ENCODE results near the gene MINDY4B. TPM values are rescaled to one million over a fixed set of nuclear protein-coding genes. Genes with fewer than 3 reads are reported as not detected.
A peak's percentile ranks its signal among the peaks of the same experiment; 100 is the strongest.

Gene MINDY4B
- total and polyA plus RNA-seq, 5 donors, result not detected

- no peaks in the 10 kb centered on the region for H3K9me3 ChIP-seq (ENCODE audit: control insufficient read depth, low read length)
- ATAC-seq (peak in 1 of 2 donors; percentile 37), DNase-seq (peak in 1 of 3 donors; percentile 38)
- 67% methylated on average over 10 of the region's 10 CpGs for WGBS
- no peaks in the 10 kb centered on the region for H3K4me1 ChIP-seq (ENCODE audit: control insufficient read depth, insufficient read depth, low read length)
- no peak overlapping the region for H3K27ac ChIP-seq (ENCODE audit: low read length)
- H3K27me3 ChIP-seq (ENCODE audit: control insufficient read depth, insufficient read depth), result no peaks in the 10 kb centered on the region
- intact Hi-C loops (cut with DNase I), result no loop called here
- H3K4me3 ChIP-seq (ENCODE audit: low read length), result no peak overlapping the region
Measured at GRCh38 chr3:150922611-150923010, 17.4 kb upstream of the MINDY4B start.

- H3K9me3 ChIP-seq (ENCODE audit: control insufficient read depth, low read length), result no peaks in the 10 kb centered on the region
- DNase-seq, result no peak
- H3K4me1 ChIP-seq (ENCODE audit: control insufficient read depth, insufficient read depth, low read length), result no peaks in the 10 kb centered on the region
- WGBS, result 80% methylated on average over 4 of the region's 4 CpGs
- no peak overlapping the region for H3K4me3 ChIP-seq (ENCODE audit: low read length)
- H3K27me3 ChIP-seq (ENCODE audit: control insufficient read depth, insufficient read depth), result no peaks in the 10 kb centered on the region
- no peak for ATAC-seq
- no peak overlapping the region for H3K27ac ChIP-seq (ENCODE audit: low read length)
- intact Hi-C loops (cut with DNase I), result no loop called here
Measured at GRCh38 chr3:150921209-150921608, 16.0 kb upstream of the MINDY4B start.

GRCh38 chr3:150920236-150920635, 15.0 kb upstream of the MINDY4B start:
- intact Hi-C loops (cut with DNase I), result no loop called here
- 54% methylated on average over 2 of the region's 2 CpGs for WGBS

GRCh38 chr3:150917951-150918350, 12.7 kb upstream of the MINDY4B start:
- Histone ChIP-seq H3K27me3 (ENCODE audit: control insufficient read depth, insufficient read depth) (no peaks in the 10 kb centered on the region), H3K9me3 (ENCODE audit: control insufficient read depth, low read length) (no peaks in the 10 kb centered on the region), H3K27ac (ENCODE audit: low read length) (no peak overlapping the region), H3K4me3 (ENCODE audit: low read length) (no peak overlapping the region), H3K4me1 (ENCODE audit: control insufficient read depth, insufficient read depth, low read length) (no peaks in the 10 kb centered on the region)
- intact Hi-C loops (cut with DNase I), result no loop called here
- 36% methylated on average over 7 of the region's 7 CpGs for WGBS
- ATAC-seq, result no peak
- no peak for DNase-seq

More at GRCh38 chr3:150920236-150920635, 15.0 kb upstream of the MINDY4B start:
- H3K27ac ChIP-seq (ENCODE audit: low read length), result no peak overlapping the region
- H3K9me3 ChIP-seq (ENCODE audit: control insufficient read depth, low read length), result no peaks in the 10 kb centered on the region
- H3K4me3 ChIP-seq (ENCODE audit: low read length), result no peak overlapping the region
- ATAC-seq (no peak), DNase-seq (no peak)
- H3K4me1 ChIP-seq (ENCODE audit: control insufficient read depth, insufficient read depth, low read length), result no peaks in the 10 kb centered on the region
- no peaks in the 10 kb centered on the region for H3K27me3 ChIP-seq (ENCODE audit: control insufficient read depth, insufficient read depth)

GRCh38 chr3:150913133-150913922, 8.1 kb upstream of the MINDY4B start:
- intact Hi-C loops (cut with DNase I), result no loop called here
- ATAC-seq (peak in 1 of 2 donors; percentile 43), DNase-seq (no peak)
- H3K4me1 ChIP-seq (ENCODE audit: control insufficient read depth, insufficient read depth, low read length), result no peaks in the 10 kb centered on the region
- no peak overlapping the region for H3K4me3 ChIP-seq (ENCODE audit: low read length)
- H3K27me3 ChIP-seq (ENCODE audit: control insufficient read depth, insufficient read depth), result no peaks in the 10 kb centered on the region
- H3K9me3 ChIP-seq (ENCODE audit: control insufficient read depth, low read length), result no peaks in the 10 kb centered on the region
- H3K27ac ChIP-seq (ENCODE audit: low read length), result no peak overlapping the region
- 32% methylated on average over 4 of the region's 4 CpGs for WGBS

- H3K27me3 ChIP-seq (ENCODE audit: control insufficient read depth, insufficient read depth), result no peaks in the 10 kb centered on the region
- no peaks in the 10 kb centered on the region for H3K9me3 ChIP-seq (ENCODE audit: control insufficient read depth, low read length)
- intact Hi-C loops (cut with DNase I), result no loop called here
- no peak for DNase-seq
- H3K4me3 ChIP-seq (ENCODE audit: low read length), result no peak overlapping the region
- no peaks in the 10 kb centered on the region for H3K4me1 ChIP-seq (ENCODE audit: control insufficient read depth, insufficient read depth, low read length)
- 80% methylated on average over 3 of the region's 3 CpGs for WGBS
- no peak for ATAC-seq
- H3K27ac ChIP-seq (ENCODE audit: low read length), result no peak overlapping the region
Measured at GRCh38 chr3:150912501-150912900, 7.3 kb upstream of the MINDY4B start.

GRCh38 chr3:150911771-150912170, 6.5 kb upstream of the MINDY4B start:
- Histone ChIP-seq H3K9me3 (ENCODE audit: control insufficient read depth, low read length) (peaks cover 2% of the 10 kb centered on the region), H3K27ac (ENCODE audit: low read length) (no peak overlapping the region), H3K4me1 (ENCODE audit: control insufficient read depth, insufficient read depth, low read length) (no peaks in the 10 kb centered on the region), H3K27me3 (ENCODE audit: control insufficient read depth, insufficient read depth) (no peaks in the 10 kb centered on the region), H3K4me3 (ENCODE audit: low read length) (no peak overlapping the region)
- DNase-seq (no peak), ATAC-seq (no peak)
- intact Hi-C loops (cut with DNase I), result no loop called here

DNA sequence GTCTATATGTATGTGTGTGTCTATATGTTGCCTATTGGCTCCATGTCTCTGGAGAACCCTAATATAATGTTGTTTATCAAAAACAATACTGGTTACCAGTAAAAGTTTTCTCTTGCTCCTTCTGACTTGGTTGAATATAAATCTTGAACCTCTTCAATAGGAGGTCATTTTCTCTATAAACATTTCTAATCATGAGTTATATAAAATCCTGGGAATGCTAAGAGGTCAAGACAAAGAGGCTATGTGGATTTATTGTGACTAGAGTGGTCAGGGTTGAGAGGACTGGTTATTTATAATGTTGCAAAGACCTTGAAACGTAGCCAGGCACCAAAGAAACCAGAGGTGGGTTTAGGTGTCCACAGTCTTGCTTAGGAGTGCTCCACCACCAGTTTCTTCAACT, 1.2 kb upstream of the MINDY4B start:
- intact Hi-C loops (cut with DNase I), result no loop called here
- Histone ChIP-seq H3K4me3 (ENCODE audit: low read length) (no peak overlapping the region), H3K27ac (ENCODE audit: low read length) (no peak overlapping the region), H3K4me1 (ENCODE audit: control insufficient read depth, insufficient read depth, low read length) (no peaks in the 10 kb centered on the region), H3K9me3 (ENCODE audit: control insufficient read depth, low read length) (peaks cover 2% of the 10 kb centered on the region), H3K27me3 (ENCODE audit: control insufficient read depth, insufficient read depth) (no peaks in the 10 kb centered on the region)
- DNase-seq, result no peak
- WGBS, result 65% methylated on average over 1 of the region's 1 CpG
- ATAC-seq, result no peak

GRCh38 chr3:150905746-150906145, 507 bp upstream of the MINDY4B start:
- no peak for DNase-seq
- WGBS, result 62% methylated on average over 1 of the region's 1 CpG
- no peak overlapping the region for H3K4me3 ChIP-seq (ENCODE audit: low read length)
- H3K9me3 ChIP-seq (ENCODE audit: control insufficient read depth, low read length), result peaks cover 2% of the 10 kb centered on the region
- H3K27ac ChIP-seq (ENCODE audit: low read length), result no peak overlapping the region
- intact Hi-C loops (cut with DNase I), result no loop called here
- no peaks in the 10 kb centered on the region for H3K27me3 ChIP-seq (ENCODE audit: control insufficient read depth, insufficient read depth)
- no peak for ATAC-seq
- no peaks in the 10 kb centered on the region for H3K4me1 ChIP-seq (ENCODE audit: control insufficient read depth, insufficient read depth, low read length)

- 51% methylated on average over 2 of the region's 2 CpGs for WGBS
- intact Hi-C loops (cut with DNase I), result no loop called here
Measured at GRCh38 chr3:150902988-150903387, 2.3 kb downstream of the MINDY4B start.

GRCh38 chr3:150901793-150902192, 3.4 kb downstream of the MINDY4B start:
- no peak for DNase-seq
- ATAC-seq, result no peak
- Histone ChIP-seq H3K9me3 (ENCODE audit: control insufficient read depth, low read length) (no peaks in the 10 kb centered on the region), H3K4me1 (ENCODE audit: control insufficient read depth, insufficient read depth, low read length) (no peaks in the 10 kb centered on the region), H3K4me3 (ENCODE audit: low read length) (no peak overlapping the region), H3K27me3 (ENCODE audit: control insufficient read depth, insufficient read depth) (no peaks in the 10 kb centered on the region), H3K27ac (ENCODE audit: low read length) (no peak overlapping the region)
- 87% methylated on average over 10 of the region's 10 CpGs for WGBS
- intact Hi-C loops (cut with DNase I), result no loop called here

More at GRCh38 chr3:150902988-150903387, 2.3 kb downstream of the MINDY4B start:
- Histone ChIP-seq H3K27ac (ENCODE audit: low read length) (no peak overlapping the region), H3K9me3 (ENCODE audit: control insufficient read depth, low read length) (peaks cover 2% of the 10 kb centered on the region), H3K4me3 (ENCODE audit: low read length) (no peak overlapping the region), H3K4me1 (ENCODE audit: control insufficient read depth, insufficient read depth, low read length) (no peaks in the 10 kb centered on the region), H3K27me3 (ENCODE audit: control insufficient read depth, insufficient read depth) (no peaks in the 10 kb centered on the region)
- no peak for DNase-seq
- ATAC-seq, result no peak

DNA sequence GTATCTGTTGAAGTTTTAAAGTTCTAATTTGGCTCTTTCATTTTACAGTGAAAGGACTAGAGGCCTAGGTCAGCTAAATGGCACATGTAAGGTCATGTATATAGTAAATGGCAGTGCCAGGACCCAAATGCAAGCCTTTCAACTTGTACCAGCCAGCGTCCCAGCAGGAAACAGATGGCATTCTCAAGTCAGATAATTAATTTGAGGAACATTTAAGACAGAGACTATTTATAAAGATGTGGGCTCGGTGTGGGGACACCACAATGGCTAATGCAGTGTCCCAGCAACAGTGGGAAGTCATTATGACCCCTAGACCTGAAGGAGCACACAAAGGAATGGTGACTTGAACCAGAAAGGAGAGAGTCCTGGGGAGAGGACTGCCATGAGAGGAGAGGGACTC, 6.1 kb downstream of the MINDY4B start:
- DNase-seq (no peak), ATAC-seq (no peak)
- 58% methylated on average over 2 of the region's 2 CpGs for WGBS
- intact Hi-C loops (cut with DNase I), result no loop called here
- Histone ChIP-seq H3K27me3 (ENCODE audit: control insufficient read depth, insufficient read depth) (no peaks in the 10 kb centered on the region), H3K9me3 (ENCODE audit: control insufficient read depth, low read length) (no peaks in the 10 kb centered on the region), H3K27ac (ENCODE audit: low read length) (no peak overlapping the region), H3K4me3 (ENCODE audit: low read length) (no peak overlapping the region), H3K4me1 (ENCODE audit: control insufficient read depth, insufficient read depth, low read length) (no peaks in the 10 kb centered on the region)

Data from right cardiac atrium (tissue), 5 donors.